H1 (cell line): ENCODE data around the gene TP63. TPM values are rescaled to one million over a fixed set of nuclear protein-coding genes. Genes with fewer than 3 reads are reported as not detected.

Source experiments
- CTCF ChIA-PET: fragments of 300-600 bp; sonication (Branson Sonifier 250); formaldehyde crosslinking; loops from one replicate; lab custom pipeline; 2021; ENCODE audit not compliant: partially characterized antibody; lab: Charles Lee
- POLR2A ChIA-PET: fragments of 300-600 bp; sonication (Branson Sonifier 250); formaldehyde crosslinking; loops from one replicate; lab custom pipeline; 2021; ENCODE audit warnings: inconsistent platforms; ENCODE audit not compliant: partially characterized antibody; lab: Charles Lee
- DNase-seq, 2 experiments: peaks; one replicate each; pipeline versions ENCODE4 v3.0.0 to v3.0.0-alpha.2; 2010 to 2022; ENCODE audit warnings: low spot score in 2 of 2, low read depth in 1 of 2, mixed read lengths in 1 of 2
- FAIRE-seq: peaks from 2 replicates; lab custom pipeline; 2011; peaks lifted over from hg19 to GRCh38; lab: Jason Lieb, UNC
- H2AFZ ChIP-seq: 2 replicates; pipeline ENCODE4 v1.8.1; 2012; ENCODE audit warnings: low read length, inconsistent platforms
- H2AK5ac ChIP-seq: 2 replicates; pipeline ENCODE4 v1.6.1; 2013; ENCODE audit warnings: low read depth, low read length
- H2BK120ac ChIP-seq: replicated peaks from 2 replicates; pipeline ENCODE3; 2013; ENCODE audit warnings: low read depth, low read length, inconsistent platforms
- H2BK12ac ChIP-seq: 2 replicates; pipeline ENCODE4 v1.6.1; 2013; ENCODE audit warnings: low read depth, low read length
- H2BK15ac ChIP-seq: 2 replicates; pipeline ENCODE4 v1.6.1; 2013; ENCODE audit warnings: low read length
- H2BK20ac ChIP-seq: 2 replicates; pipeline ENCODE4 v1.6.1; 2013; ENCODE audit warnings: low read length
- H2BK5ac ChIP-seq: 2 replicates; pipeline ENCODE4 v1.6.1; 2013; ENCODE audit warnings: low read depth, low read length
- H3K14ac ChIP-seq: 2 replicates; pipeline ENCODE4 v1.6.1; 2013; ENCODE audit warnings: inconsistent platforms; ENCODE audit not compliant: insufficient read length
- H3K18ac ChIP-seq: 2 replicates; pipeline ENCODE4 v1.6.1; 2013; ENCODE audit warnings: low read length; ENCODE audit errors: extremely low read depth
- H3K23ac ChIP-seq: 2 replicates; pipeline ENCODE4 v1.6.1; 2013; ENCODE audit warnings: inconsistent platforms; ENCODE audit not compliant: insufficient read length
- H3K23me2 ChIP-seq: 2 replicates; pipeline ENCODE4 v1.6.1; 2013; ENCODE audit warnings: low read depth, low read length
- H3K27ac ChIP-seq: 2 replicates; pipeline ENCODE4 v1.6.1; 2011; ENCODE audit warnings: low read depth, low read length, inconsistent platforms
- H3K27me3 ChIP-seq, 4 experiments: replicated peaks in 1 of 4; 1 replicate in 1 of 4; 2 replicates in 3 of 4; pipeline versions ENCODE4 v1.6.1 to v1.8.1; 2011 to 2013; ENCODE audit warnings: low read length in 3 of 4, mild to moderate bottlenecking in 3 of 4, inconsistent platforms in 2 of 4, mixed read lengths in 2 of 4, moderate library complexity in 1 of 4; ENCODE audit not compliant: control insufficient read depth in 3 of 4, insufficient read depth in 3 of 4; ENCODE audit errors: extremely low read depth in 1 of 4
- H3K36me3 ChIP-seq, 4 experiments: 2 replicates each; pipeline versions ENCODE4 v1.6.1 to v1.8.1; 2011 to 2013; ENCODE audit warnings: mild to moderate bottlenecking in 4 of 4, low read length in 3 of 4, moderate library complexity in 2 of 4, control low read depth in 1 of 4, inconsistent platforms in 1 of 4; ENCODE audit not compliant: insufficient read depth in 4 of 4, control insufficient read depth in 2 of 4
- H3K4ac ChIP-seq: replicated peaks from 2 replicates; pipeline ENCODE3; 2013; ENCODE audit warnings: low read length, low read depth, mixed read lengths, inconsistent platforms; ENCODE audit not compliant: insufficient read length
- H3K4me1 ChIP-seq, 4 experiments: replicated peaks in 1 of 4; 1 replicate in 1 of 4; 2 replicates in 3 of 4; pipeline versions ENCODE4 v1.6.1 to v1.8.1; 2011 to 2013; ENCODE audit warnings: low read length in 3 of 4, inconsistent platforms in 2 of 4, mixed read lengths in 1 of 4; ENCODE audit not compliant: insufficient read depth in 4 of 4, control insufficient read depth in 3 of 4
- H3K4me2 ChIP-seq, 2 experiments: 2 replicates each; pipeline versions ENCODE4 v1.6.1 to v1.8.1; 2011 to 2013; ENCODE audit warnings: low read depth in 2 of 2, low read length in 2 of 2, control low read depth in 1 of 2, inconsistent platforms in 1 of 2, mild to moderate bottlenecking in 1 of 2; ENCODE audit not compliant: insufficient read depth in 1 of 2
- H3K4me3 ChIP-seq, 4 experiments: fragments of 200-600, 300-600 bp in 1 of 4; sonication (generic), shearing (Covaris generic), sonication (Bioruptor Twin) in 1 of 4; 2 replicates each; pipeline versions ENCODE4 v1.5.1 to v1.8.1; 2011 to 2016; ENCODE audit warnings: low read length in 4 of 4, low read depth in 3 of 4, control low read depth in 2 of 4, inconsistent platforms in 2 of 4, mild to moderate bottlenecking in 2 of 4, mixed read lengths in 1 of 4, moderate library complexity in 1 of 4; ENCODE audit not compliant: insufficient read depth in 2 of 4; ENCODE audit errors: extremely low read depth in 1 of 4
- H3K56ac ChIP-seq: replicated peaks from 2 replicates; pipeline ENCODE3; 2013; ENCODE audit warnings: low read depth, mild to moderate bottlenecking, mixed read lengths, low read length, inconsistent platforms; ENCODE audit not compliant: insufficient read length
- H3K79me1 ChIP-seq: 2 replicates; pipeline ENCODE4 v1.6.1; 2013; ENCODE audit warnings: low read depth, low read length, control low read depth
- H3K79me2 ChIP-seq, 2 experiments: 2 replicates each; pipeline versions ENCODE4 v1.6.1 to v1.8.1; 2012 to 2013; ENCODE audit warnings: low read length in 2 of 2, mild to moderate bottlenecking in 2 of 2, inconsistent platforms in 1 of 2; ENCODE audit not compliant: insufficient read depth in 2 of 2, control insufficient read depth in 1 of 2
- H3K9ac ChIP-seq, 4 experiments: replicated peaks in 1 of 4; 1 replicate in 1 of 4; 2 replicates in 3 of 4; pipeline versions ENCODE4 v1.6.1 to v1.8.1; 2011 to 2013; ENCODE audit warnings: low read depth in 3 of 4, low read length in 3 of 4, control low read depth in 2 of 4, mild to moderate bottlenecking in 2 of 4, moderate library complexity in 2 of 4, inconsistent platforms in 1 of 4; ENCODE audit errors: extremely low read depth in 1 of 4
- H3K9me3 ChIP-seq, 2 experiments: 2 replicates each; pipeline versions ENCODE4 v1.6.1 to v1.8.1; 2012 to 2013; ENCODE audit warnings: mild to moderate bottlenecking in 2 of 2, moderate library complexity in 2 of 2, control low read depth in 1 of 2, inconsistent platforms in 1 of 2, low read depth in 1 of 2, low read length in 1 of 2, mixed read lengths in 1 of 2; ENCODE audit not compliant: insufficient read depth in 2 of 2
- H4K20me1 ChIP-seq, 2 experiments: replicated peaks in 1 of 2; 2 replicates each; pipeline versions ENCODE3 to v1.8.1; 2011 to 2013; ENCODE audit warnings: inconsistent platforms in 2 of 2, low read length in 2 of 2, mild to moderate bottlenecking in 1 of 2; ENCODE audit not compliant: insufficient read depth in 2 of 2, control insufficient read depth in 1 of 2
- H4K5ac ChIP-seq: 2 replicates; pipeline ENCODE4 v1.6.1; 2013; ENCODE audit warnings: low read length, low read depth, mixed read lengths, inconsistent platforms; ENCODE audit not compliant: insufficient read length
- H4K8ac ChIP-seq: 2 replicates; pipeline ENCODE4 v1.8.0; 2013; ENCODE audit warnings: mild to moderate bottlenecking, moderate library complexity, low read length, inconsistent platforms; ENCODE audit not compliant: insufficient read depth; ENCODE audit errors: extremely low read depth
- H4K91ac ChIP-seq: replicated peaks from 2 replicates; pipeline ENCODE3; 2013; ENCODE audit warnings: low read length, mixed read lengths, inconsistent platforms; ENCODE audit not compliant: insufficient read length
- BCL11A ChIP-seq, 2 experiments: IDR thresholded peaks; one replicate each; pipeline ENCODE4 v1.6.1; 2011; ENCODE audit warnings: low read depth in 2 of 2, low read length in 2 of 2, mild to moderate bottlenecking in 2 of 2
- POU5F1 ChIP-seq: IDR thresholded peaks from 2 replicates; pipeline ENCODE4 v1.6.1; 2011; ENCODE audit warnings: low read depth, mild to moderate bottlenecking, low read length, moderate library complexity
- RAD21 ChIP-seq, 2 experiments: IDR thresholded peaks in 1 of 2; conservative IDR thresholded peaks in 1 of 2; 2 replicates each; pipeline ENCODE4 v1.6.1; 2011; ENCODE audit warnings: low read depth in 2 of 2, low read length in 2 of 2, improper control_type of control experiment in 1 of 2, inconsistent platforms in 1 of 2, mild to moderate bottlenecking in 1 of 2, moderate library complexity in 1 of 2
- RFX5 ChIP-seq: IDR thresholded peaks from 2 replicates; pipeline ENCODE4 v1.6.1; 2011; ENCODE audit warnings: low read depth, low read length, improper control_type of control experiment, borderline replicate concordance
- ZNF274 ChIP-seq: IDR thresholded peaks from 2 replicates; pipeline ENCODE4 v1.7.0; 2012; ENCODE audit warnings: low read length, borderline replicate concordance; ENCODE audit errors: extremely low read depth
- WGBS, 2 experiments: shearing (Covaris generic) in 1 of 2; methylation state at CpG; one replicate each; pipeline versions ENCODE4 v1.1.6 to v1.1.7; 2013 to 2015; ENCODE audit warnings: low lambda C conversion rate in 2 of 2, mixed read lengths in 2 of 2, inconsistent platforms in 1 of 2, low coverage in 1 of 2, missing lambda C conversion rate in 1 of 2; ENCODE audit not compliant: insufficient replicate concordance in 2 of 2, insufficient coverage in 1 of 2, insufficient read length in 1 of 2; ENCODE audit errors: extremely low coverage in 1 of 2, missing lambda C conversion rate in 1 of 2; 5-methylcytosine and 5-hydroxymethylcytosine counted together
- polyA plus RNA-seq, 7 experiments: library from polyadenylated mRNA; depleted of rRNA in 3 of 7; stranded (reverse) in 5 of 7; unstranded in 2 of 7; fragments of >200 nt in 5 of 7; fragments of 200-250 nt in 2 of 7; gene quantifications; 1 replicate in 5 of 7; 2 replicates in 1 of 7; 4 replicates in 1 of 7; pipeline versions ENCODE4 v1.2.1 to v1.2.3, GENCODE V29; 2011 to 2013; ENCODE audit warnings: missing spikeins in 2 of 7, mixed read lengths in 2 of 7
- total RNA-seq: library from RNA; stranded (reverse); fragmentation: NEBNext Ultra II Directional; extraction: Animal tissue kit (Norgen Biotek cat#: 25700); gene quantifications from 2 replicates; pipeline ENCODE4 v1.2.1, GENCODE V29; 2021
- TF ChIP-seq, protein P1 (sequence below): IDR thresholded peaks from 2 replicates; pipeline ENCODE4 v1.6.1; 2011; ENCODE audit warnings: low read length, improper control_type of control experiment

TP63 gene
- total and polyA plus RNA-seq, 2 of the 8 experiments (the other 6 are each of a cell fraction or from before 2014, with no cell fraction given), result not detected

DNA sequence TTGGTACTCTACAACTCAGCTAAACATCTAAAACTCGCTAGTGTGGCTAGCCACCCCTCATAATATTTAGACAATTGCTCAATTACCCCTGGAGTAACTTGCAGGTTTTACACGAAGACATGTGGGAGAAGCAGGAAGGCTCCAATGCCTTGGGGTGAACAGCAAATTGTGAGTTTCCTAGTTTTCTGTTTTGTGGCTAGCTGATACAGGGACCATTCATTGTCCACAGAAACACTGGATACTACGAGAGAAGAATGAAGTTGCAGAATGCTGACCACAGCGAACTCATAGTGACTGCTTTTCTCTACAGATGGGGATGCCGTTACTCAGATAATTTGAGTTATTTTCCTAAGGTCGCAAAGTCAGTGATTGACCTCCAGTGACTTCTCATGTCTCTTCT is 276.6 kb downstream of the TP63 start:
- Histone ChIP-seq H2BK12ac (no peak overlapping the region), H3K79me1 (no peaks in the 10 kb centered on the region), H3K14ac (no peak overlapping the region), H2BK20ac (no peak overlapping the region), H3K27ac (no peak overlapping the region), H4K20me1 (no peaks in the 10 kb centered on the region), H3K4me3 (no peak overlapping the region), H2BK15ac (no peak overlapping the region), H4K8ac (no peak overlapping the region), H2BK120ac (no peak overlapping the region), H2AFZ (no peak overlapping the region), H3K9ac (no peak overlapping the region), H3K4ac (no peak overlapping the region), H3K23me2 (no peaks in the 10 kb centered on the region), H3K56ac (no peak overlapping the region), H3K4me1 (no peaks in the 10 kb centered on the region), H3K9me3 (no peaks in the 10 kb centered on the region), H3K27me3 (no peaks in the 10 kb centered on the region), H3K79me2 (no peaks in the 10 kb centered on the region), H4K91ac (no peak overlapping the region), H3K4me2 (no peak overlapping the region), H4K5ac (no peak overlapping the region), H2BK5ac (no peak overlapping the region), H3K18ac (no peak overlapping the region), H2AK5ac (no peak overlapping the region), H3K36me3 (no peaks in the 10 kb centered on the region), H3K23ac (no peak overlapping the region)
- FAIRE-seq, result no peak
- no peak for DNase-seq
- 88% methylated on average over 6 of the region's 6 CpGs; no CpG with 5 or more reads in 1 of the 2 experiments for WGBS, 2 experiments
- ChIA-PET POLR2A (no interaction called here), CTCF (interaction anchor here (1.0 kb wide), 1 partner anchor 256 kb away, joined by 3 read pairs; no protein-coding TSS in a partner anchor)
- TF ChIP-seq RAD21 (IDR thresholded peaks at IDR 0.05 in 1 of 2, conservative IDR thresholded peaks at IDR 0.05 in 1 of 2; ENCODE audit: low read depth in 2 of 2, low read length in 2 of 2) (no peak), BCL11A (IDR thresholded peaks at IDR 0.05; ENCODE audit: low read depth in 2 of 2, low read length in 2 of 2) (no peak), RFX5 (no peak), POU5F1 (no peak), ZNF274 (no peak)
- TF ChIP-seq, protein P1, sequence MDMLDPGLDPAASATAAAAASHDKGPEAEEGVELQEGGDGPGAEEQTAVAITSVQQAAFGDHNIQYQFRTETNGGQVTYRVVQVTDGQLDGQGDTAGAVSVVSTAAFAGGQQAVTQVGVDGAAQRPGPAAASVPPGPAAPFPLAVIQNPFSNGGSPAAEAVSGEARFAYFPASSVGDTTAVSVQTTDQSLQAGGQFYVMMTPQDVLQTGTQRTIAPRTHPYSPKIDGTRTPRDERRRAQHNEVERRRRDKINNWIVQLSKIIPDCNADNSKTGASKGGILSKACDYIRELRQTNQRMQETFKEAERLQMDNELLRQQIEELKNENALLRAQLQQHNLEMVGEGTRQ, result no peak
